Vagina (tissue), 2 donors: ENCODE data around the gene EPN2. TPM values are rescaled to one million over a fixed set of nuclear protein-coding genes. Genes with fewer than 3 reads are reported as not detected.

ENCODE experiments used
- DNase-seq, 2 donors: peaks; one replicate each; pipeline ENCODE4 v3.0.0-alpha.2; 2017; ENCODE audit errors: extremely low spot score in 2 of 2
- H3K27ac ChIP-seq: fragments of 200-600 bp; sonication (generic); one replicate; pipeline ENCODE4 v1.5.1; 2019
- H3K27me3 ChIP-seq: fragments of 200-600 bp; sonication (generic); one replicate; pipeline ENCODE4 v1.5.1; 2019
- H3K36me3 ChIP-seq, 2 donors: fragments of 200-600 bp; sonication (generic); one replicate each; pipeline ENCODE4 v1.5.1; 2017 to 2019
- H3K4me1 ChIP-seq: fragments of 200-600 bp; sonication (generic); one replicate; pipeline ENCODE4 v1.5.1; 2019
- H3K4me3 ChIP-seq, 2 donors: fragments of 200-600 bp; sonication (generic); 1 replicate in 1 of 2; 2 replicates in 1 of 2; pipeline ENCODE4 v1.5.1; 2016 to 2019
- H3K9me3 ChIP-seq: fragments of 200-600 bp; sonication (generic); one replicate; pipeline ENCODE4 v1.5.1; 2019
- CTCF ChIP-seq, 3 experiments: fragments of 450-650 bp in 2 of 3; fragments of 200-600 bp in 1 of 3; sonication (generic) in 1 of 3; IDR thresholded peaks; one replicate each; pipeline ENCODE4 v1.5.1; 2017 to 2019; ENCODE audit warnings: antibody characterized with exemption in 3 of 3, mild to moderate bottlenecking in 2 of 3, moderate library complexity in 2 of 3
- POLR2A ChIP-seq, 2 donors: fragments of 450-650 bp; IDR thresholded peaks; one replicate each; pipeline ENCODE4 v1.6.1; 2017; ENCODE audit warnings: antibody characterized with exemption in 2 of 2, mild to moderate bottlenecking in 2 of 2, moderate library complexity in 2 of 2
- POLR2AphosphoS5 ChIP-seq, 2 donors: sonication (generic); formaldehyde crosslinking; IDR thresholded peaks; one replicate each; pipeline ENCODE4 v1.9.0; 2017; ENCODE audit warnings: antibody characterized with exemption in 2 of 2, mild to moderate bottlenecking in 2 of 2, low read depth in 1 of 2; ENCODE audit not compliant: insufficient read depth in 1 of 2
- intact Hi-C: fragments of 100-400 bp; cut with DNase I; formaldehyde crosslinking; loops from one replicate; pipeline ENCODE4 v1.15.1; 2023
- total RNA-seq: library from RNA; depleted of rRNA; stranded (reverse); fragments of >200 nt; gene quantifications from one replicate; pipeline ENCODE4 v1.2.3, GENCODE V29; 2016

The EPN2 gene
- total RNA-seq, 1 donor from 2014 or later, result 65.6 TPM

DNA sequence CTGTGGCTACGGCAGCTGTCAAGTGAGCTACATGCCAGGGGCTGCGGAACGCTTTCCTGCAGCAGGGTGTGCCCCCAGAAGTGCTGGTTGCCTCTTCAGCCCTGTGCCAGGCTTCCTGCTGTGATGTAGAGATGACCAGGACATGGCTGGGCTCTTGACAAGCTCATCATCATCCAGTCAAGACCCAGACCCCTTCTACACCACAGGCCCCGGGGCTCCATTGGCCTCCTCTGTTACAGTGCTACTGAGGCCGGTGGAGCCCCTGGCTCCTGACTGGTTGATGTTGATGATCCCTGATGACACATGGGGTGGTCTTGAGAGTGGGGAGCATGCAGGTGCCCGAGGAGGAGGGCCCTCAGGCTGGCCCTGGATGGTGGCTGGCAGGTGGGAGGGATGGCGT lies 75.2 kb downstream of the EPN2 start:
- Histone ChIP-seq H3K36me3 (peaks cover 0 to 33% of the 10 kb centered on the region in 2 donors), H3K4me1 (peaks cover 62% of the 10 kb centered on the region), H3K4me3 (no peak overlapping the region), H3K27me3 (no peaks in the 10 kb centered on the region), H3K9me3 (no peaks in the 10 kb centered on the region), H3K27ac (peak overlapping the region; percentile 80)
- intact Hi-C loops, result no loop called here
- DNase-seq, result no peak
- no peak for TF ChIP-seq CTCF (IDR thresholded peaks at IDR 0.05)
- no peak for TF ChIP-seq POLR2AphosphoS5 (IDR thresholded peaks at IDR 0.05; ENCODE audit: insufficient read depth in 1 of 2, low read depth in 1 of 2)
- TF ChIP-seq POLR2A (IDR thresholded peaks at IDR 0.05), result no peak

DNA sequence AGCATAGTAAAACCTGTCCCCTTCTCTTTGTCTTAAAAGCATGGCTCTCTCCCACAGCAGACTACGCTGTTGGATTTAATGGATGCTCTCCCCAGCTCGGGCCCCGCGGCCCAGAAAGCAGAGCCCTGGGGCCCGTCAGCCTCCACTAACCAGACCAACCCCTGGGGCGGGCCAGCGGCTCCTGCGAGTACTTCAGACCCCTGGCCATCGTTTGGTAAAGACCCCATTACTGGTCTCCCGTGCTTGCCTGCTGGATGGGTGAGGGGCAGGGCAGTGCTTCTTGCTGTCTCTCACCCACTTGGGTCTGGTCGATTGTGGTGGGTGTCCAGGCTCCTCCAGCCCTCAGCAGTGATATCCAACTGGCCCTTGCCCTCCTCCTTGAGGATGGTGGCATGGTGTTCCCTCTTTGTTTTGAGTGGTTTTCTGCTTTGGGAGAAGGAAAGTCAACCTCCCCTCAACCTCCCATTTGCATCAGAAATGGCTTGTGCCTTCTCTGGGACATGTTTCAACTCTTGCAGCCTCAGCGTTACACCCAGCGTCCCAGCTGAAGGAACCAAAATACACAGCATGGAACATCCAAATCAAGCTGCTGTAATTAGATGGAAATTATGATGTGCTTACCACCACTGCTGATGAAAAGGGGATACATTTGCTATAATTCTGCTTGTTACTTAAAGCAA lies 76.0 kb downstream of the EPN2 start:
- H3K36me3 ChIP-seq, result peaks cover 0 to 40% of the 10 kb centered on the region in 2 donors
- no peak for DNase-seq
- TF ChIP-seq CTCF (IDR thresholded peaks at IDR 0.05) (no peak), POLR2AphosphoS5 (IDR thresholded peaks at IDR 0.05; ENCODE audit: insufficient read depth in 1 of 2, low read depth in 1 of 2) (no peak), POLR2A (IDR thresholded peaks at IDR 0.05) (no peak)
- H3K4me1 ChIP-seq, result peaks cover 62% of the 10 kb centered on the region
- no peak overlapping the region for H3K4me3 ChIP-seq
- no peaks in the 10 kb centered on the region for H3K9me3 ChIP-seq
- H3K27me3 ChIP-seq, result no peaks in the 10 kb centered on the region
- intact Hi-C loops, result no loop called here
- peak overlapping the region; percentile 80 for H3K27ac ChIP-seq

DNA sequence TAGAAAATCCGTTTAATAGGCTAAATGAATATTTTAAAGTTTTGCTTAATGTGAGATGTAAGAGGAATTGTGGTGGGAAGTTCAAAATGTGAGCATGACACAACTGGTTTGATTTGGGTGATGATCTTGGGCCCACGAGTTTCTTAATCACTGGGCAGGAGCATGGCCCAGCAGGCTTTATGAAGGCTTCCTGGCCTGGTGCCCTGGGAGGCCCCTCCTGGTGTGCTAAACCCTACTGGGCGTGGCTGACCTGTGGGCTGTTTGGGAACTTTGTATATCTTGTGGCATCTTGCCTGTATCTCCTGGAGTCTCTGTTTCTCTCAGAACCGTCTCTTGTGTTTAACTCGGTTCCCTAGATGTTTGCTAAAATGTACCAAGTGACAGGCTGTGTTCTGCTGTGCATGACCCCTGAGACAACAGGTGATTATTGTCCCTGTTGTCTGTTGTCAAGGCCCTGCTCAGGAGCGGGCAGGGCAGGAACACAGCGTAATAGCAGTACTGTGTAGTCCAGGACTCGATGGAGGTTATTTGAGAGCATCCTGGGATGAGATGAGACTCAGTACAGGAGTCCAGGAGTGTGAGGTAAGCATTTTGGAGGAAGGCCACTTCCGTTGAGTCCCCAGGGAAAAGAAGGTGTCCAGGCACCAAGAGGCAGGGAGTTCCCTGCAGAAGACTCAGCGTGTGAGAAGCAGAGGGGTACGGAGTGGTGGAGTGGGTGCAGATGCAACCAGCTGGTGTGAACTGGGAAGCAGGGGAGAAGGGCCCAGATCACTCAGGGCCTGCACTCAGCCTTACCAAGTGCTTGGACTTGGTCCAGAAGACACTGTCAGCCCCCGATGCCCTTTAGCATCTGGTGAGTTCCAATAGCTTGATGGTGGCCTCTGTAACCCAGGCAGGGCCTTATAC lies 76.8 kb downstream of the EPN2 start:
- no peak overlapping the region for H3K4me3 ChIP-seq
- no peaks in the 10 kb centered on the region for H3K27me3 ChIP-seq
- H3K4me1 ChIP-seq, result peaks cover 59% of the 10 kb centered on the region
- intact Hi-C loops, result no loop called here
- H3K36me3 ChIP-seq, result peaks cover 0 to 40% of the 10 kb centered on the region in 2 donors
- no peaks in the 10 kb centered on the region for H3K9me3 ChIP-seq
- TF ChIP-seq POLR2AphosphoS5 (IDR thresholded peaks at IDR 0.05; ENCODE audit: insufficient read depth in 1 of 2, low read depth in 1 of 2) (peak; percentile 31 to 67), CTCF (IDR thresholded peaks at IDR 0.05) (no peak), POLR2A (IDR thresholded peaks at IDR 0.05) (no peak)
- no peak for DNase-seq
- peak overlapping the region; percentile 80 for H3K27ac ChIP-seq

GRCh38 chr17:19315104-19315503 lies 77.9 kb downstream of the EPN2 start:
- H3K4me3 ChIP-seq, result no peak overlapping the region
- H3K9me3 ChIP-seq, result no peaks in the 10 kb centered on the region
- no peak for DNase-seq
- no peaks in the 10 kb centered on the region for H3K27me3 ChIP-seq
- H3K36me3 ChIP-seq, result peaks cover 0 to 36% of the 10 kb centered on the region in 2 donors
- peak overlapping the region; percentile 80 for H3K27ac ChIP-seq
- peaks cover 49% of the 10 kb centered on the region for H3K4me1 ChIP-seq
- intact Hi-C loops, result no loop called here
- no peak for TF ChIP-seq POLR2A (IDR thresholded peaks at IDR 0.05)
- TF ChIP-seq POLR2AphosphoS5 (IDR thresholded peaks at IDR 0.05; ENCODE audit: insufficient read depth in 1 of 2, low read depth in 1 of 2), result no peak
- TF ChIP-seq CTCF (IDR thresholded peaks at IDR 0.05), result no peak
